Measurements from ENCODE around the gene PLOD2.

DNA sequence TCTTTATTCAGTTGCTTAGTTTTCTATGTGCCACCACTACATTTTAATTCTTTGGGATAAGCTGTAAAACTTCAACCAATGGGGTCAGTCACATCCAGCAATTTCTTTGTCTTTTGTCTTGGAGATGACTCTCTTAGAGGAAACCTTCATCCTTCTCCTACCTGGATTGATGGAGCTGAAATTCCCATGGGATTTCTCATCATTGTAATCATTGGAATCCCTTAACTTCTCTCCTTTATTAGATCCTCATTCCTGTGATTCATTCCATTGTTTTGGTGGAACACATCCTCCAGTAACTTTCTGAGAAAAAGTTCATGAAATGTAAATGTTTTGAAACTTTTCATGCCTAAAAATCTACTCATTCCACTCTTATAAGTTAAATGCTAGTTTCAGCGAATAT lies 9.6 kb upstream of the PLOD2 start:
- TF ChIP-seq, protein P1, sequence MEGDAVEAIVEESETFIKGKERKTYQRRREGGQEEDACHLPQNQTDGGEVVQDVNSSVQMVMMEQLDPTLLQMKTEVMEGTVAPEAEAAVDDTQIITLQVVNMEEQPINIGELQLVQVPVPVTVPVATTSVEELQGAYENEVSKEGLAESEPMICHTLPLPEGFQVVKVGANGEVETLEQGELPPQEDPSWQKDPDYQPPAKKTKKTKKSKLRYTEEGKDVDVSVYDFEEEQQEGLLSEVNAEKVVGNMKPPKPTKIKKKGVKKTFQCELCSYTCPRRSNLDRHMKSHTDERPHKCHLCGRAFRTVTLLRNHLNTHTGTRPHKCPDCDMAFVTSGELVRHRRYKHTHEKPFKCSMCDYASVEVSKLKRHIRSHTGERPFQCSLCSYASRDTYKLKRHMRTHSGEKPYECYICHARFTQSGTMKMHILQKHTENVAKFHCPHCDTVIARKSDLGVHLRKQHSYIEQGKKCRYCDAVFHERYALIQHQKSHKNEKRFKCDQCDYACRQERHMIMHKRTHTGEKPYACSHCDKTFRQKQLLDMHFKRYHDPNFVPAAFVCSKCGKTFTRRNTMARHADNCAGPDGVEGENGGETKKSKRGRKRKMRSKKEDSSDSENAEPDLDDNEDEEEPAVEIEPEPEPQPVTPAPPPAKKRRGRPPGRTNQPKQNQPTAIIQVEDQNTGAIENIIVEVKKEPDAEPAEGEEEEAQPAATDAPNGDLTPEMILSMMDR (IDR thresholded peaks at IDR 0.05; ENCODE audit: low read length): no peak
- no peak for TF ChIP-seq EZH2 (optimal IDR thresholded peaks at IDR 0.05; ENCODE audit: low read depth, low read length)
